HL-60 (cell line): ENCODE measurements around the gene CDC26.
"Not testable (repeated sequence)": the region's sequence is repeated elsewhere in the genome, so short reads cannot be mapped to it uniquely, and the experiment has no call there.

Experiments
- DNase-seq, 2 experiments: peaks; one replicate each; pipeline ENCODE4 v3.0.0-alpha.2; 2010 to 2020; ENCODE audit warnings: low read depth in 1 of 2, low spot score in 1 of 2
- H3K27ac ChIP-seq: fragments of 250-450 bp; sonication (Bioruptor Pico); replicated peaks from 2 replicates; pipeline ENCODE4 v1.5.1; 2020; ENCODE audit warnings: mild to moderate bottlenecking, moderate library complexity
- H3K27me3 ChIP-seq: fragments of 250-450 bp; sonication (Bioruptor Pico); 2 replicates; pipeline ENCODE4 v1.5.1; 2021; ENCODE audit warnings: mild to moderate bottlenecking, moderate library complexity; ENCODE audit not compliant: insufficient read depth, poor library complexity, severe bottlenecking
- H3K4me3 ChIP-seq: replicated peaks from 2 replicates; pipeline ENCODE4 v1.5.1; 2011; ENCODE audit warnings: mild to moderate bottlenecking, control low read depth, low read length; ENCODE audit not compliant: insufficient read depth
- CTCF ChIP-seq: IDR thresholded peaks from one replicate; pipeline ENCODE4 v1.5.1; 2011; ENCODE audit warnings: low read length, control low read depth, inconsistent platforms; ENCODE audit not compliant: insufficient read depth
- GABPA ChIP-seq: IDR thresholded peaks from 2 replicates; pipeline ENCODE4 v1.6.1; 2012; ENCODE audit warnings: low read depth
- POLR2AphosphoS5 ChIP-seq: IDR thresholded peaks from 2 replicates; pipeline ENCODE4 v1.6.1; 2012; ENCODE audit warnings: low read depth
- SPI1 ChIP-seq: IDR thresholded peaks from 2 replicates; pipeline ENCODE4 v1.6.1; 2012; ENCODE audit warnings: low read depth, mild to moderate bottlenecking, borderline replicate concordance
- TF ChIP-seq, protein P1 (sequence below): IDR thresholded peaks from 2 replicates; pipeline ENCODE4 v1.6.1; 2012; ENCODE audit warnings: low read depth; ENCODE audit not compliant: insufficient replicate concordance

The CDC26 gene

DNA sequence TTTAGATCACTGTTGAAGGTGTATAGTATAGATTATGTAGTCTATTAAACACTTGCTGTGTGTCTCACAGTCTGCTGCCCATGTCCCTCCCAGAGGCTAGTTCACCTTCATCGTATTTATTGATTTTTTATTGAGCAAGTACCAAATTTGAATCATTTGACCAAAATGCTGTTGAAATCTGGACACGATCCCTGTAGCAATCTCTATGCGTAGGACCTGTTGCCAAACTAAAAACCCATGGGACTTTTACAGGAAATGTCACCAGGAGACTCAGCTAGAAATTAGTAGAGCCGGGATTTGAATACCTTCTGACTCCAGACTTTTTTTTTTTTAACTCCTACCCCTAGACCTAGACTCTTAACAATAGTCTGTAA lies 36.5 kb downstream of the CDC26 start:
- H3K4me3 ChIP-seq = no peak overlapping the region
- H3K27me3 ChIP-seq = no peaks in the 10 kb centered on the region
- no peak for DNase-seq
- H3K27ac ChIP-seq = no peak overlapping the region
- no peak for TF ChIP-seq CTCF
- TF ChIP-seq GABPA = no peak
- no peak for TF ChIP-seq POLR2AphosphoS5
- TF ChIP-seq, protein P1, sequence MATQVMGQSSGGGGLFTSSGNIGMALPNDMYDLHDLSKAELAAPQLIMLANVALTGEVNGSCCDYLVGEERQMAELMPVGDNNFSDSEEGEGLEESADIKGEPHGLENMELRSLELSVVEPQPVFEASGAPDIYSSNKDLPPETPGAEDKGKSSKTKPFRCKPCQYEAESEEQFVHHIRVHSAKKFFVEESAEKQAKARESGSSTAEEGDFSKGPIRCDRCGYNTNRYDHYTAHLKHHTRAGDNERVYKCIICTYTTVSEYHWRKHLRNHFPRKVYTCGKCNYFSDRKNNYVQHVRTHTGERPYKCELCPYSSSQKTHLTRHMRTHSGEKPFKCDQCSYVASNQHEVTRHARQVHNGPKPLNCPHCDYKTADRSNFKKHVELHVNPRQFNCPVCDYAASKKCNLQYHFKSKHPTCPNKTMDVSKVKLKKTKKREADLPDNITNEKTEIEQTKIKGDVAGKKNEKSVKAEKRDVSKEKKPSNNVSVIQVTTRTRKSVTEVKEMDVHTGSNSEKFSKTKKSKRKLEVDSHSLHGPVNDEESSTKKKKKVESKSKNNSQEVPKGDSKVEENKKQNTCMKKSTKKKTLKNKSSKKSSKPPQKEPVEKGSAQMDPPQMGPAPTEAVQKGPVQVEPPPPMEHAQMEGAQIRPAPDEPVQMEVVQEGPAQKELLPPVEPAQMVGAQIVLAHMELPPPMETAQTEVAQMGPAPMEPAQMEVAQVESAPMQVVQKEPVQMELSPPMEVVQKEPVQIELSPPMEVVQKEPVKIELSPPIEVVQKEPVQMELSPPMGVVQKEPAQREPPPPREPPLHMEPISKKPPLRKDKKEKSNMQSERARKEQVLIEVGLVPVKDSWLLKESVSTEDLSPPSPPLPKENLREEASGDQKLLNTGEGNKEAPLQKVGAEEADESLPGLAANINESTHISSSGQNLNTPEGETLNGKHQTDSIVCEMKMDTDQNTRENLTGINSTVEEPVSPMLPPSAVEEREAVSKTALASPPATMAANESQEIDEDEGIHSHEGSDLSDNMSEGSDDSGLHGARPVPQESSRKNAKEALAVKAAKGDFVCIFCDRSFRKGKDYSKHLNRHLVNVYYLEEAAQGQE = no peak
- no peak for TF ChIP-seq SPI1

- no peaks in the 10 kb centered on the region for H3K27me3 ChIP-seq
- TF ChIP-seq GABPA = no peak
- TF ChIP-seq, protein P1 = no peak
- TF ChIP-seq CTCF = no peak
- no peak for TF ChIP-seq POLR2AphosphoS5
- TF ChIP-seq SPI1 = no peak
- H3K27ac ChIP-seq = no peak overlapping the region
- DNase-seq = no peak
- no peak overlapping the region for H3K4me3 ChIP-seq
Measured at GRCh38 chr9:113238202-113238858, 37.0 kb downstream of the CDC26 start.

- DNase-seq = no peak
- Histone ChIP-seq H3K27ac (no peak overlapping the region), H3K4me3 (no peak overlapping the region), H3K27me3 (no peaks in the 10 kb centered on the region)
- no peak for TF ChIP-seq GABPA
- TF ChIP-seq CTCF = no peak
- TF ChIP-seq, protein P1 = no peak
- no peak for TF ChIP-seq POLR2AphosphoS5
- no peak for TF ChIP-seq SPI1
Measured at GRCh38 chr9:113237026-113237425, 38.3 kb downstream of the CDC26 start.

DNA sequence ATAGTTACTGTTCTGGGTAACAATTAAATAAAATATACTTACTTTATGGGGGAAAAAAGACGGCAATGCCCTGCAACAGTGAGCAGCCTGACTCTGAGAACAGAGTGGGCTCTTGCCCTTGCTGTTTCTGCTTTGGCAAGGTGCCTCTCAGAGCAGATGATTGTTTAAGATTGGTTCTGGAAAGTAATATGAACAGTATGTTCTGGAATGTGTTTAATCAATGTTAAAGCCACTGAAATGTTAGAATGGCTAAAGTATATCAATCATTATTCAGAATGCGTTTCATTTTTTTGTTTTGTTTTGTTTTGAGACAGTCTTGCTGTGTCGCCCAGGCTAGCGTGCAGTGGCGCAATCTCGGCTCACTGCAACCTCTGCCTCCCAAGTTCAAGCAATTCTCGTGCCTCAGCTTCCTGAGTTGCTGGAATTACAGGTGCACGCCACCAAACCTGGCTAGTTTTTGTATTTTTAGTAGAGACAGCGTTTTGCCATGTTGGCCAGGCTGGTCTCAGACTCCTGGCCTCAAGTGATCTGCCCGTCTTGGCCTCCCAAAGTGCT lies 39.6 kb downstream of the CDC26 start:
- H3K4me3 ChIP-seq = not testable (repeated sequence)

More for the DNA sequence above, 39.6 kb downstream of the CDC26 start:
- not testable (repeated sequence) for DNase-seq, H3K27ac ChIP-seq, H3K27me3 ChIP-seq
